IMR-90 (cell line): ENCODE measurements around the gene RAB11A. TPM values are rescaled to one million over a fixed set of nuclear protein-coding genes. Genes with fewer than 3 reads are reported as not detected.

Experiments used
- ATAC-seq: fragments of 200-7000 bp; cut with Tn5 transposase; 2 replicates; pipeline ENCODE4 v1.9.1; 2020; ENCODE audit warnings: low read depth, mild to moderate bottlenecking, moderate library complexity
- BruUV-seq: library from RNA; stranded (reverse); fragments of 400-500 nt; replicated peaks from 2 replicates; lab custom pipeline; 2021; lab: Mats Ljungman, UMichigan
- CTCF ChIA-PET: fragments of 300-600 bp; formaldehyde crosslinking; extraction: SDS; loops from one replicate; lab custom pipeline; 2021; ENCODE audit warnings: antibody characterized with exemption; lab: Yijun Ruan, JAX
- POLR2A ChIA-PET: fragments of 300-600 bp; sonication (Branson Sonifier 250); formaldehyde crosslinking; loops from one replicate; lab custom pipeline; 2022; ENCODE audit warnings: antibody characterized with exemption; ENCODE audit not compliant: unreplicated experiment; lab: Charles Lee
- DNase-seq: peaks from one replicate; pipeline ENCODE4 v3.0.0; 2013
- H2AFZ ChIP-seq: replicated peaks from 2 replicates; pipeline ENCODE3; 2013; ENCODE audit warnings: low read length, mild to moderate bottlenecking; ENCODE audit not compliant: poor library complexity
- H2AK5ac ChIP-seq: 2 replicates; pipeline ENCODE4 v1.6.1; 2013; ENCODE audit warnings: low read depth, low read length, inconsistent platforms
- H2AK9ac ChIP-seq: replicated peaks from 2 replicates; pipeline ENCODE3; 2013; ENCODE audit warnings: mild to moderate bottlenecking, low read depth, low read length, moderate library complexity; ENCODE audit not compliant: poor library complexity
- H2BK120ac ChIP-seq: 2 replicates; pipeline ENCODE4 v1.6.1; 2013; ENCODE audit warnings: low read depth, low read length, inconsistent platforms
- H2BK15ac ChIP-seq: 3 replicates; pipeline ENCODE4 v1.6.1; 2013; ENCODE audit warnings: low read depth, low read length, inconsistent platforms
- H2BK20ac ChIP-seq: 2 replicates; pipeline ENCODE4 v1.6.1; 2013; ENCODE audit warnings: low read depth, mild to moderate bottlenecking, inconsistent platforms, low read length, moderate library complexity
- H2BK5ac ChIP-seq: 2 replicates; pipeline ENCODE4 v1.6.1; 2013; ENCODE audit warnings: mild to moderate bottlenecking, low read depth, low read length, inconsistent platforms; ENCODE audit not compliant: poor library complexity, severe bottlenecking
- H3K14ac ChIP-seq: replicated peaks from 2 replicates; pipeline ENCODE4 v1.6.1; 2013; ENCODE audit warnings: low read depth, low read length, inconsistent platforms
- H3K18ac ChIP-seq: 2 replicates; pipeline ENCODE4 v1.6.1; 2013; ENCODE audit warnings: low read depth, low read length, control low read depth
- H3K23ac ChIP-seq: 2 replicates; pipeline ENCODE4 v1.6.1; 2013; ENCODE audit warnings: low read depth, low read length, inconsistent platforms
- H3K27ac ChIP-seq: 2 replicates; pipeline ENCODE4 v1.5.1; 2013; ENCODE audit warnings: mild to moderate bottlenecking, control low read depth, low read length; ENCODE audit not compliant: insufficient read depth
- H3K27me3 ChIP-seq: 2 replicates; pipeline ENCODE4 v1.6.1; 2013; ENCODE audit warnings: low read length; ENCODE audit not compliant: control insufficient read depth, insufficient read depth
- H3K36me3 ChIP-seq: 2 replicates; pipeline ENCODE4 v1.6.1; 2013; ENCODE audit warnings: low read length, mixed read lengths; ENCODE audit not compliant: control insufficient read depth, insufficient read depth
- H3K4ac ChIP-seq: 2 replicates; pipeline ENCODE4 v1.6.1; 2013; ENCODE audit warnings: low read depth, low read length, inconsistent platforms
- H3K4me1 ChIP-seq: 2 replicates; pipeline ENCODE4 v1.6.1; 2013; ENCODE audit warnings: low read length, mixed read lengths; ENCODE audit not compliant: control insufficient read depth, insufficient read depth
- H3K4me2 ChIP-seq: 2 replicates; pipeline ENCODE4 v1.6.1; 2013; ENCODE audit warnings: low read depth, mild to moderate bottlenecking, control low read depth, low read length, moderate library complexity
- H3K4me3 ChIP-seq: 2 replicates; pipeline ENCODE4 v1.5.1; 2013; ENCODE audit warnings: low read depth, mild to moderate bottlenecking, control low read depth, low read length, moderate library complexity; ENCODE audit not compliant: insufficient read depth
- H3K56ac ChIP-seq: 2 replicates; pipeline ENCODE4 v1.6.1; 2013; ENCODE audit warnings: low read length, inconsistent platforms; ENCODE audit not compliant: insufficient read depth; ENCODE audit errors: extremely low read depth
- H3K79me1 ChIP-seq, 2 experiments: 2 replicates each; pipeline ENCODE4 v1.6.1; 2013; ENCODE audit warnings: low read length in 2 of 2, inconsistent platforms in 1 of 2, low read depth in 1 of 2
- H3K9ac ChIP-seq: 2 replicates; pipeline ENCODE4 v1.6.1; 2013; ENCODE audit warnings: low read depth, low read length, control low read depth
- H3K9me1 ChIP-seq: 2 replicates; pipeline ENCODE4 v1.6.1; 2013; ENCODE audit warnings: low read length, inconsistent platforms; ENCODE audit not compliant: insufficient read depth
- H3K9me3 ChIP-seq: 2 replicates; pipeline ENCODE4 v1.6.1; 2013; ENCODE audit warnings: low read length; ENCODE audit not compliant: control insufficient read depth, insufficient read depth
- H4K20me1 ChIP-seq: 2 replicates; pipeline ENCODE4 v1.6.1; 2013; ENCODE audit warnings: low read length, inconsistent platforms; ENCODE audit not compliant: insufficient read depth
- H4K5ac ChIP-seq: 2 replicates; pipeline ENCODE4 v1.6.1; 2013; ENCODE audit warnings: mild to moderate bottlenecking, low read depth, low read length, control low read depth
- H4K8ac ChIP-seq, 2 experiments: 2 replicates each; pipeline ENCODE4 v1.6.1; 2013; ENCODE audit warnings: low read depth in 2 of 2, low read length in 2 of 2, control low read depth in 1 of 2, inconsistent platforms in 1 of 2
- H4K91ac ChIP-seq: 2 replicates; pipeline ENCODE4 v1.6.1; 2013; ENCODE audit warnings: low read depth, low read length, inconsistent platforms; ENCODE audit not compliant: insufficient read depth
- BHLHE40 ChIP-seq: fragments of 150-350 bp; IDR thresholded peaks from 2 replicates; pipeline ENCODE4 v1.6.1; 2016; ENCODE audit warnings: mild to moderate bottlenecking, low read depth, low read length
- CEBPB ChIP-seq: IDR thresholded peaks from 2 replicates; pipeline ENCODE4 v1.6.1; 2012; ENCODE audit warnings: low read depth, low read length, improper control_type of control experiment
- CHD1 ChIP-seq: IDR thresholded peaks from 2 replicates; pipeline ENCODE4 v1.6.1; 2012; ENCODE audit warnings: low read depth, low read length, improper control_type of control experiment
- FOS ChIP-seq: fragments of 150-350 bp; IDR thresholded peaks from 2 replicates; pipeline ENCODE4 v1.6.1; 2016; ENCODE audit warnings: low read depth, low read length
- MAZ ChIP-seq: IDR thresholded peaks from 2 replicates; pipeline ENCODE4 v1.6.1; 2012; ENCODE audit warnings: low read depth, mild to moderate bottlenecking, low read length, improper control_type of control experiment, moderate library complexity, borderline replicate concordance
- RAD21 ChIP-seq: IDR thresholded peaks from 2 replicates; pipeline ENCODE4 v1.6.1; 2012; ENCODE audit warnings: low read length, improper control_type of control experiment
- RCOR1 ChIP-seq: IDR thresholded peaks from 2 replicates; pipeline ENCODE4 v1.6.1; 2012; ENCODE audit warnings: mild to moderate bottlenecking, low read length, improper control_type of control experiment; ENCODE audit not compliant: insufficient replicate concordance
- WGBS, 2 experiments: methylation state at CpG; one replicate each; pipeline versions ENCODE4 v1.1.5 to v1.1.7; 2013; ENCODE audit warnings: missing lambda C conversion rate in 2 of 2; ENCODE audit not compliant: insufficient read length in 1 of 2; ENCODE audit errors: extremely low coverage in 2 of 2; 5-methylcytosine and 5-hydroxymethylcytosine counted together
- dilution Hi-C: fragments of 300-500 bp; cut with HindIII; formaldehyde crosslinking; loops from one replicate; pipeline ENCODE4 v1.14.3; 2018; ENCODE audit warnings: low sequenced_read_pairs; ENCODE audit not compliant: unreplicated experiment
- in situ Hi-C: fragments of 300-500 bp; cut with MboI; formaldehyde crosslinking; loops from 3 replicates; pipeline ENCODE4 v1.14.3; 2019; ENCODE audit warnings: low sequenced_read_pairs, inconsistent platforms, mixed read lengths
- intact Hi-C: fragments of 100-400 bp; cut with micrococcal nuclease; formaldehyde crosslinking; loops from 2 replicates; pipeline ENCODE4 v1.10.0; 2022
- polyA plus RNA-seq, 3 experiments: library from polyadenylated mRNA; depleted of rRNA; stranded (reverse); fragments of >200 nt; gene quantifications; 2 replicates each; pipeline ENCODE4 v1.2.3, GENCODE V29; 2012; ENCODE audit warnings: low replicate concordance in 1 of 3
- total RNA-seq: library from RNA; depleted of rRNA; stranded (reverse); fragments of >200 nt; gene quantifications from 2 replicates; pipeline ENCODE4 v1.2.3, GENCODE V29; 2012
- TF ChIP-seq, protein P1 (sequence below): fragments of 150-350 bp; IDR thresholded peaks from 2 replicates; pipeline ENCODE4 v1.6.1; 2016; ENCODE audit warnings: low read depth, mild to moderate bottlenecking, low read length, moderate library complexity, borderline replicate concordance
- TF ChIP-seq, protein P2 (sequence below): conservative IDR thresholded peaks from 2 replicates; pipeline ENCODE4 v1.5.1; 2012; ENCODE audit warnings: mild to moderate bottlenecking, low read depth, low read length, improper control_type of control experiment

The RAB11A gene
- total and polyA plus RNA-seq, 2 of the 4 experiments (the other 2 are of a cell fraction), result 341 to 462 TPM

DNA sequence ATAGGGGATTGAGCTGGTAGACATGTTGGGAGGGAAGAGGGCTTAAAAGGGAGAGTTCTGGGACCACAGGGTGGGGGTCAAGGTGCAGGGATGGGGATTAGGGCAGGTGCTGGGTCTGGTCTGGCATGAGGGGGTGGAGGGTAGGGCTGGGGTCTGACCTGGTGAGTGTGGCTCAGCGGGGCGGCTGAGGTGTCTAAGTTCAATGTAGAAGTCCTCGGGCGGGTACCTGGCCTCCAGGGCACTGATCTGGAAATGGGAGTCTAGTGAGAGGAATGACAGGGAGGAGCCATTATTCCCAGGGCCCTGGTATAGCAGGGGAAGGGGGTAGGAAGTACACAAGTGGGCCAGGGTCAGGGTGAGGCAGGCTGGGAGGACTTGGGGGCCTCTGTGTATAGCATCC, 39.6 kb downstream of the RAB11A start:
- Histone ChIP-seq H4K8ac (no peak overlapping the region), H2AK5ac (no peak overlapping the region), H3K18ac (no peak overlapping the region), H3K14ac (no peak overlapping the region), H3K4me3 (no peak overlapping the region), H2AK9ac (no peak overlapping the region), H2BK120ac (no peak overlapping the region), H3K9me1 (peaks cover 8% of the 10 kb centered on the region), H4K91ac (no peak overlapping the region), H3K4me1 (no peaks in the 10 kb centered on the region), H3K79me1 (peaks cover 0 to 12% of the 10 kb centered on the region in 2 experiments; a peak in 3 of 4 replicates), H2BK20ac (no peak overlapping the region), H3K4ac (no peak overlapping the region), H2AFZ (no peak overlapping the region), H4K5ac (no peak overlapping the region), H3K4me2 (no peak overlapping the region), H4K20me1 (no peaks in the 10 kb centered on the region; the same call in 1 of the 2 replicates), H3K27me3 (no peaks in the 10 kb centered on the region), H2BK5ac (no peak overlapping the region), H3K9ac (no peak overlapping the region), H3K27ac (no peak overlapping the region), H3K23ac (no peak overlapping the region), H3K56ac (no peak overlapping the region), H3K9me3 (no peaks in the 10 kb centered on the region), H3K36me3 (peaks cover 35% of the 10 kb centered on the region), H2BK15ac (no peak overlapping the region)
- TF ChIP-seq, protein P1, sequence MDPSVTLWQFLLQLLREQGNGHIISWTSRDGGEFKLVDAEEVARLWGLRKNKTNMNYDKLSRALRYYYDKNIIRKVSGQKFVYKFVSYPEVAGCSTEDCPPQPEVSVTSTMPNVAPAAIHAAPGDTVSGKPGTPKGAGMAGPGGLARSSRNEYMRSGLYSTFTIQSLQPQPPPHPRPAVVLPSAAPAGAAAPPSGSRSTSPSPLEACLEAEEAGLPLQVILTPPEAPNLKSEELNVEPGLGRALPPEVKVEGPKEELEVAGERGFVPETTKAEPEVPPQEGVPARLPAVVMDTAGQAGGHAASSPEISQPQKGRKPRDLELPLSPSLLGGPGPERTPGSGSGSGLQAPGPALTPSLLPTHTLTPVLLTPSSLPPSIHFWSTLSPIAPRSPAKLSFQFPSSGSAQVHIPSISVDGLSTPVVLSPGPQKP, result no peak
- no peak for TF ChIP-seq CHD1
- TF ChIP-seq, protein P2, sequence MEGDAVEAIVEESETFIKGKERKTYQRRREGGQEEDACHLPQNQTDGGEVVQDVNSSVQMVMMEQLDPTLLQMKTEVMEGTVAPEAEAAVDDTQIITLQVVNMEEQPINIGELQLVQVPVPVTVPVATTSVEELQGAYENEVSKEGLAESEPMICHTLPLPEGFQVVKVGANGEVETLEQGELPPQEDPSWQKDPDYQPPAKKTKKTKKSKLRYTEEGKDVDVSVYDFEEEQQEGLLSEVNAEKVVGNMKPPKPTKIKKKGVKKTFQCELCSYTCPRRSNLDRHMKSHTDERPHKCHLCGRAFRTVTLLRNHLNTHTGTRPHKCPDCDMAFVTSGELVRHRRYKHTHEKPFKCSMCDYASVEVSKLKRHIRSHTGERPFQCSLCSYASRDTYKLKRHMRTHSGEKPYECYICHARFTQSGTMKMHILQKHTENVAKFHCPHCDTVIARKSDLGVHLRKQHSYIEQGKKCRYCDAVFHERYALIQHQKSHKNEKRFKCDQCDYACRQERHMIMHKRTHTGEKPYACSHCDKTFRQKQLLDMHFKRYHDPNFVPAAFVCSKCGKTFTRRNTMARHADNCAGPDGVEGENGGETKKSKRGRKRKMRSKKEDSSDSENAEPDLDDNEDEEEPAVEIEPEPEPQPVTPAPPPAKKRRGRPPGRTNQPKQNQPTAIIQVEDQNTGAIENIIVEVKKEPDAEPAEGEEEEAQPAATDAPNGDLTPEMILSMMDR, result no peak
- TF ChIP-seq CEBPB, result no peak
- no peak for TF ChIP-seq RAD21
- TF ChIP-seq BHLHE40, result no peak
- no peak for TF ChIP-seq MAZ
- no peak for TF ChIP-seq FOS
- no peak for TF ChIP-seq RCOR1
- dilution Hi-C loops, result no loop called here
- ChIA-PET POLR2A (no interaction called here), CTCF (no interaction called here)
- no CpG with 5 or more reads among the region's 4 CpGs for WGBS, 2 experiments
- in situ Hi-C loops, result loop anchor here (25.0 kb wide), 1 partner anchor 578 kb away; the partner anchor contains the start of gene SNAPC5
- intact Hi-C loops, result no loop called here
- ATAC-seq (no peak), DNase-seq (no peak)
- BruUV-seq, result no TSS peak
